Measurements from ENCODE around the gene ZSWIM7.

DNA sequence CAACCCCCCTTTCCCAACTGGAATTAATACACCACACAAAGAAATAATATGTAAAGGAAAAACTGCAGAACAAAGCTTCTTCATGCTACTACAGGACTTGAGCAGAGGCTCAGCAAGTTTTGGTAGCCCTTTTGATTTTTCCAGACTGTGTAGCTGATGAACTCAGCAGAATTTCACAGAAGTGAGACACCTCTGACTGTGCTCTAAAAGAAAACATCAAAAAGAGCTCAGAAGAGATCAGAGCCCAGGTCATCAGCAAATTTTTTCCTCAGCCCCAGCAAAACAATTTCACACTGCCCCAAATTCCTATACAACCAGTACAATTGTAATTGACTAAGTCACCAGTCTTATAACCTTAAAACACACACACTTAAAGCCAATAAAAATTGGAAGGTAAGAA lies 38.1 kb upstream of the ZSWIM7 start:
- TF ChIP-seq CTCF (conservative IDR thresholded peaks at IDR 0.05; ENCODE audit: low read depth, low read length) (no peak), EZH2 (IDR thresholded peaks at IDR 0.05; ENCODE audit: borderline replicate concordance, low read depth, low read length, poor library complexity, severe bottlenecking) (no peak)

All from A673 (cell line).